K562 (cell line): ENCODE results near the gene AKT1S1. TPM values are rescaled to one million over a fixed set of nuclear protein-coding genes. Genes with fewer than 3 reads are reported as not detected.

Experiments used
- ATAC-seq: fragments of 200-7000 bp; cut with Tn5 transposase; 3 replicates; pipeline ENCODE4 v1.9.1; 2020; ENCODE audit warnings: moderate library complexity
- BruUV-seq: library from RNA; stranded (reverse); fragments of 400-500 nt; replicated peaks from 2 replicates; lab custom pipeline; 2021; lab: Mats Ljungman, UMichigan
- CTCF ChIA-PET: fragments of 300-600 bp; formaldehyde crosslinking; extraction: SDS; loops from one replicate; lab custom pipeline; 2021; ENCODE audit warnings: low intra/inter-chr PET ratio; lab: Yijun Ruan, JAX
- POLR2A ChIA-PET: fragments of 300-600, 350-650 bp; sonication (Branson Sonifier 250); formaldehyde crosslinking; extraction: SDS; loops from one replicate; lab custom pipeline; 2021; ENCODE audit warnings: antibody characterized with exemption, inconsistent platforms; lab: Yijun Ruan, JAX
- DNase-seq, 4 experiments: peaks; one replicate each; pipeline versions ENCODE4 v3.0.0 to v3.0.0-alpha.2; 2011 to 2018; ENCODE audit warnings: low spot score in 3 of 4, mixed read lengths in 3 of 4; ENCODE audit errors: extremely low read depth in 1 of 4
- FAIRE-seq: peaks from 2 replicates; lab custom pipeline; 2011; peaks lifted over from hg19 to GRCh38; lab: Jason Lieb, UNC
- H2AFZ ChIP-seq: 2 replicates; pipeline ENCODE4 v1.6.0; 2011; ENCODE audit warnings: low read depth, low read length, control low read depth, inconsistent platforms
- H3K27ac ChIP-seq: fragments of 200-600 bp; 3 replicates; pipeline ENCODE4 v1.8.0; 2011; ENCODE audit warnings: low read depth, mild to moderate bottlenecking, control low read depth, inconsistent platforms, low read length, moderate library complexity, mixed read lengths; ENCODE audit errors: extremely low read depth
- H3K27me3 ChIP-seq, 2 experiments: fragments of 300-600 bp in 1 of 2; 2 replicates in 1 of 2; 3 replicates in 1 of 2; pipeline versions ENCODE4 v1.6.0 to v1.8.0; 2011; ENCODE audit warnings: inconsistent platforms in 2 of 2, low read length in 2 of 2, mild to moderate bottlenecking in 1 of 2, mixed read lengths in 1 of 2, moderate library complexity in 1 of 2; ENCODE audit not compliant: control insufficient read depth in 2 of 2, insufficient read depth in 2 of 2
- H3K36me3 ChIP-seq: fragments of 300-600 bp; 3 replicates; pipeline ENCODE4 v1.8.0; 2011; ENCODE audit warnings: mild to moderate bottlenecking, low read length, inconsistent platforms; ENCODE audit not compliant: control insufficient read depth, insufficient read depth
- H3K4me1 ChIP-seq, 2 experiments: fragments of 200-600 bp in 1 of 2; replicated peaks in 1 of 2; 2 replicates in 1 of 2; 3 replicates in 1 of 2; pipeline versions ENCODE4 v1.5.1 to v1.8.0; 2011; ENCODE audit warnings: inconsistent platforms in 2 of 2, low read length in 2 of 2, mild to moderate bottlenecking in 1 of 2, mixed read lengths in 1 of 2, moderate library complexity in 1 of 2; ENCODE audit not compliant: control insufficient read depth in 2 of 2, insufficient read depth in 2 of 2
- H3K4me2 ChIP-seq: 2 replicates; pipeline ENCODE4 v1.6.1; 2011; ENCODE audit warnings: low read length, control low read depth, inconsistent platforms, mixed read lengths; ENCODE audit not compliant: insufficient read depth
- H3K4me3 ChIP-seq: fragments of 200-600 bp; sonication (generic), shearing (Covaris generic); 2 replicates; pipeline ENCODE4 v1.5.1; 2016; ENCODE audit warnings: control low read depth, inconsistent platforms
- H3K79me2 ChIP-seq: fragments of 200-600 bp; 3 replicates; pipeline ENCODE4 v1.8.0; 2011; ENCODE audit warnings: low read length, inconsistent platforms; ENCODE audit not compliant: control insufficient read depth, insufficient read depth
- H3K9ac ChIP-seq, 2 experiments: 2 replicates each; pipeline versions ENCODE4 v1.6.0 to v1.6.1; 2011; ENCODE audit warnings: low read depth in 2 of 2, low read length in 2 of 2, control low read depth in 1 of 2, inconsistent platforms in 1 of 2, mild to moderate bottlenecking in 1 of 2, mixed read lengths in 1 of 2; ENCODE audit not compliant: insufficient read depth in 1 of 2
- H3K9me1 ChIP-seq: one replicate; pipeline ENCODE4 v1.6.0; 2011; ENCODE audit warnings: inconsistent platforms, mild to moderate bottlenecking, low read length, moderate library complexity; ENCODE audit not compliant: control insufficient read depth, insufficient read depth
- H3K9me3 ChIP-seq: replicated peaks from 2 replicates; pipeline ENCODE4 v1.5.1; 2011; ENCODE audit warnings: low read depth, low read length, inconsistent platforms; ENCODE audit not compliant: control insufficient read depth, insufficient read depth
- H4K20me1 ChIP-seq: replicated peaks from 2 replicates; pipeline ENCODE4 v1.6.1; 2011; ENCODE audit warnings: low read length, inconsistent platforms, mixed read lengths; ENCODE audit not compliant: control insufficient read depth, insufficient read depth
- NRF1 ChIP-seq, 2 experiments: fragments of 450-650 bp; IDR thresholded peaks in 1 of 2; conservative IDR thresholded peaks in 1 of 2; 2 replicates each; pipeline ENCODE4 v1.6.1; 2014; ENCODE audit warnings: mild to moderate bottlenecking in 2 of 2
- YY1 ChIP-seq, 3 experiments: IDR thresholded peaks; 2 replicates each; pipeline ENCODE4 v1.6.1; 2011; ENCODE audit warnings: low read length in 2 of 3, mild to moderate bottlenecking in 2 of 3, moderate library complexity in 2 of 3, borderline replicate concordance in 1 of 3, control low read depth in 1 of 3, low read depth in 1 of 3; ENCODE audit not compliant: insufficient read depth in 3 of 3, insufficient replicate concordance in 2 of 3, control insufficient read depth in 1 of 3, insufficient read length in 1 of 3; ENCODE audit errors: extremely low read depth in 1 of 3
- WGBS: fragments of 100-300 bp; shearing (Covaris generic); methylation state at CpG from one replicate; pipeline ENCODE4 v1.1.6; 2016; ENCODE audit warnings: low coverage, mixed read lengths; ENCODE audit not compliant: insufficient coverage; ENCODE audit errors: missing lambda C conversion rate; 5-methylcytosine and 5-hydroxymethylcytosine counted together
- in situ Hi-C: fragments of 300-500 bp; cut with MboI; formaldehyde crosslinking; loops from 4 replicates; pipeline ENCODE4 v1.15.0; 2018; ENCODE audit warnings: inconsistent platforms, mixed read lengths
- intact Hi-C: fragments of 100-400 bp; cut with micrococcal nuclease; formaldehyde crosslinking; loops from 2 replicates; pipeline ENCODE4 v1.14.2; 2022
- polyA plus RNA-seq, 8 experiments: library from polyadenylated mRNA; depleted of rRNA in 4 of 8; stranded (reverse) in 5 of 8; unstranded in 3 of 8; fragments of >200 nt; fragmentation: Nextera tagmentation in 2 of 8; fragmentation: Illumina TruSeq in 1 of 8; extraction: Ambion mirVana in 2 of 8; extraction: Trizol in 1 of 8; gene quantifications; 2 replicates each; pipeline versions ENCODE4 v1.2.1 to v1.2.3, GENCODE V29; 2011 to 2014; ENCODE audit warnings: inconsistent platforms in 1 of 8, missing spikeins in 1 of 8
- total RNA-seq, 7 experiments: library from RNA; depleted of rRNA in 6 of 7; stranded (reverse); fragments of >200 nt in 6 of 7; fragmentation: Illumina TruSeq in 2 of 7; extraction: Trizol in 2 of 7; gene quantifications; 2 replicates each; pipeline versions ENCODE4 v1.2.1 to v1.2.3, GENCODE V29; 2011 to 2021; ENCODE audit warnings: low replicate concordance in 1 of 7

The AKT1S1 gene
- total and polyA plus RNA-seq, 9 of the 15 experiments (the other 6 are each of a cell fraction or from before 2014, with no cell fraction given): 1.2 to 50.3 (median 17.1) TPM

GRCh38 chr19:49894879-49895565 is 17.9 kb upstream of the AKT1S1 start:
- no peak for DNase-seq
- CTCF ChIA-PET: no interaction called here
- ATAC-seq: no peak
- H3K9ac ChIP-seq: peak overlapping the region in 1 of 2 experiments; percentile 43; a peak in 1 of 4 replicates
- peaks cover 2 to 14% of the 10 kb centered on the region in 2 experiments; a peak in 3 of 5 replicates for H3K27me3 ChIP-seq
- no peaks in the 10 kb centered on the region for H3K79me2 ChIP-seq
- no peak overlapping the region for H3K27ac ChIP-seq
- H3K9me1 ChIP-seq: peaks cover 7% of the 10 kb centered on the region
- peaks cover 4 to 44% of the 10 kb centered on the region in 2 experiments; a peak in 4 of 5 replicates for H3K4me1 ChIP-seq
- peaks cover 3% of the 10 kb centered on the region; the same call in 1 of the 2 replicates for H4K20me1 ChIP-seq
- H3K4me2 ChIP-seq: no peak overlapping the region
- in situ Hi-C loops: loop anchor here (5.0 kb wide), 1 partner anchor 87 kb away; no protein-coding TSS in a partner anchor
- H2AFZ ChIP-seq: no peak overlapping the region
- TF ChIP-seq YY1 (IDR thresholded peaks at IDR 0.05; ENCODE audit: borderline replicate concordance in 1 of 3, control insufficient read depth in 1 of 3, extremely low read depth in 1 of 3, insufficient read depth in 3 of 3, insufficient read length in 1 of 3, insufficient replicate concordance in 2 of 3, low read depth in 1 of 3, low read length in 2 of 3) (no peak), NRF1 (conservative IDR thresholded peaks at IDR 0.05 in 1 of 2, IDR thresholded peaks at IDR 0.05 in 1 of 2) (peak; percentile 57 to 62; a peak in 3 of 4 replicates)
- TF ChIP-seq, all 486 proteins: peak for 1
- H3K36me3 ChIP-seq: no peaks in the 10 kb centered on the region
- POLR2A ChIA-PET: interaction anchor here (0.9 to 2.1 kb wide), 7 partner anchors 8 to 45 kb away, joined by 3 to 8 read pairs (median 4); no protein-coding TSS in a partner anchor
- no TSS peak for BruUV-seq
- H3K9me3 ChIP-seq: no peaks in the 10 kb centered on the region
- WGBS: 19% methylated on average over 16 of the region's 17 CpGs
- H3K4me3 ChIP-seq: no peak overlapping the region
- no peak for FAIRE-seq
- intact Hi-C loops: no loop called here
